Right lobe of liver (tissue), 6 donors: ENCODE results near the gene ACTG2. TPM values are rescaled to one million over a fixed set of nuclear protein-coding genes. Genes with fewer than 3 reads are reported as not detected.

Experiments used
- ATAC-seq, 4 donors: fragments of 200-7000 bp; cut with Tn5 transposase; one replicate each; pipeline ENCODE4 v1.9.1; 2020; ENCODE audit warnings: mild to moderate bottlenecking in 4 of 4, moderate library complexity in 4 of 4
- DNase-seq, 3 donors: peaks; one replicate each; pipeline ENCODE4 v3.0.0-alpha.2; 2020
- H3K27ac ChIP-seq, 3 donors: fragments of 200-600 bp; one replicate each; pipeline ENCODE4 v1.8.0; 2022
- H3K27me3 ChIP-seq, 2 donors: fragments of 200-600 bp; one replicate each; pipeline ENCODE4 v1.8.0; 2022
- H3K36me3 ChIP-seq, 4 donors: fragments of 200-600 bp; sonication (generic) in 1 of 4; one replicate each; pipeline versions ENCODE4 v1.5.1 to v1.8.0; 2017 to 2022; ENCODE audit warnings: control low read depth in 1 of 4
- H3K4me1 ChIP-seq, 4 donors: fragments of 200-600 bp; sonication (generic) in 1 of 4; one replicate each; pipeline versions ENCODE4 v1.5.1 to v1.8.0; 2017 to 2022; ENCODE audit warnings: control low read depth in 1 of 4
- H3K4me3 ChIP-seq, 3 donors: fragments of 200-600 bp; one replicate each; pipeline ENCODE4 v1.8.0; 2022
- H3K9me3 ChIP-seq, 4 donors: fragments of 200-600 bp; sonication (generic) in 1 of 4; one replicate each; pipeline versions ENCODE4 v1.5.1 to v1.8.0; 2017 to 2022; ENCODE audit warnings: control low read depth in 1 of 4
- CTCF ChIP-seq, 4 donors: fragments of 200-600 bp in 3 of 4; fragments of 450-650 bp in 1 of 4; IDR thresholded peaks; one replicate each; pipeline versions ENCODE4 v1.5.1 to v1.8.0; 2016 to 2022; ENCODE audit warnings: antibody characterized with exemption in 4 of 4, mild to moderate bottlenecking in 2 of 4
- POLR2A ChIP-seq: fragments of 450-650 bp; IDR thresholded peaks from one replicate; pipeline ENCODE4 v1.6.1; 2017; ENCODE audit warnings: antibody characterized with exemption, mild to moderate bottlenecking
- WGBS: methylation state at CpG from one replicate; pipeline ENCODE4 v1.1.6; 2018; ENCODE audit warnings: low coverage, low lambda C conversion rate; ENCODE audit not compliant: insufficient coverage; ENCODE audit errors: missing lambda C conversion rate; 5-methylcytosine and 5-hydroxymethylcytosine counted together
- intact Hi-C, 2 donors: fragments of 100-400 bp; cut with DNase I; formaldehyde crosslinking; loops; one replicate each; pipeline versions ENCODE4 v1.11.2 to v1.14.1; 2022
- total RNA-seq, 6 experiments: library from RNA; depleted of rRNA in 2 of 6; stranded (reverse); fragments of >200 nt in 2 of 6; fragmentation: NEBNext Ultra II Directional in 3 of 6; extraction: Animal tissue kit (Norgen Biotek cat#: 25700) in 3 of 6; gene quantifications; one replicate each; pipeline versions ENCODE4 v1.1.0 to v1.2.4, GENCODE V29; 2016 to 2023
- donor health status: DM: no; HTN: yes; CAD: no.
- donor health status: DM: no; HTN: no; CAD: no.
- donor health status: DM: no; HTN: no; CAD: no.
- donor health status: DM: no; HTN: yes; CAD: no.
- donor health status: DM: no; HTN: yes; CAD: no.

Gene ACTG2
- total RNA-seq, 6 experiments from 2014 or later: 0.39 to 12.8 (median 1.1) TPM

- DNase-seq (no peak), ATAC-seq (no peak)
- intact Hi-C loops: no loop called here
- Histone ChIP-seq H3K27ac (no peak overlapping the region), H3K27me3 (no peaks in the 10 kb centered on the region), H3K4me3 (no peak overlapping the region), H3K4me1 (peaks cover 0 to 16% (median 10%) of the 10 kb centered on the region in 4 donors), H3K9me3 (no peaks in the 10 kb centered on the region), H3K36me3 (peaks cover 0 to 10% (median 0%) of the 10 kb centered on the region in 4 donors)
- no peak for TF ChIP-seq POLR2A
- no peak for TF ChIP-seq CTCF (IDR thresholded peaks at IDR 0.05)
- WGBS: 75% methylated on average over 2 of the region's 2 CpGs
Observed at GRCh38 chr2:73928963-73929347, 36.1 kb downstream of the ACTG2 start.

GRCh38 chr2:73930386-73930785 is 37.6 kb downstream of the ACTG2 start:
- WGBS: 69% methylated on average over 2 of the region's 2 CpGs

GRCh38 chr2:73931531-73932500 is 39.0 kb downstream of the ACTG2 start:
- ATAC-seq (no peak), DNase-seq (no peak)
- Histone ChIP-seq H3K36me3 (peaks cover 0 to 10% (median 0%) of the 10 kb centered on the region in 4 donors), H3K4me1 (peaks cover 0 to 16% (median 10%) of the 10 kb centered on the region in 4 donors), H3K27ac (no peak overlapping the region), H3K9me3 (no peaks in the 10 kb centered on the region), H3K27me3 (no peaks in the 10 kb centered on the region), H3K4me3 (no peak overlapping the region)
- intact Hi-C loops: no loop called here
- 84% methylated on average over 3 of the region's 7 CpGs for whole genome bisulfite sequencing
- no peak for TF ChIP-seq CTCF (IDR thresholded peaks at IDR 0.05)
- TF ChIP-seq POLR2A: no peak

More at GRCh38 chr2:73930386-73930785, 37.6 kb downstream of the ACTG2 start:
- no peak overlapping the region for H3K4me3 ChIP-seq
- H3K27me3 ChIP-seq: no peaks in the 10 kb centered on the region
- DNase-seq (no peak), ATAC-seq (no peak)
- intact Hi-C loops: no loop called here
- TF ChIP-seq CTCF (IDR thresholded peaks at IDR 0.05): no peak
- no peak for TF ChIP-seq POLR2A
- H3K27ac ChIP-seq: no peak overlapping the region
- H3K36me3 ChIP-seq: peaks cover 0 to 10% (median 0%) of the 10 kb centered on the region in 4 donors
- peaks cover 0 to 16% (median 10%) of the 10 kb centered on the region in 4 donors for H3K4me1 ChIP-seq
- no peaks in the 10 kb centered on the region for H3K9me3 ChIP-seq

GRCh38 chr2:73933194-73933593 is 40.4 kb downstream of the ACTG2 start:
- peaks cover 0 to 8% (median 5%) of the 10 kb centered on the region in 4 donors for H3K4me1 ChIP-seq
- ATAC-seq: no peak

More at GRCh38 chr2:73933194-73933593, 40.4 kb downstream of the ACTG2 start:
- WGBS: 86% methylated on average over 3 of the region's 3 CpGs
- H3K4me3 ChIP-seq: no peak overlapping the region
- H3K36me3 ChIP-seq: peaks cover 0 to 10% (median 0%) of the 10 kb centered on the region in 4 donors
- H3K27me3 ChIP-seq: no peaks in the 10 kb centered on the region
- H3K27ac ChIP-seq: no peak overlapping the region
- TF ChIP-seq POLR2A: no peak
- TF ChIP-seq CTCF (IDR thresholded peaks at IDR 0.05): no peak
- H3K9me3 ChIP-seq: no peaks in the 10 kb centered on the region
- DNase-seq: no peak
- intact Hi-C loops: no loop called here
